Esophagus muscularis mucosa (tissue), 3 donors: ENCODE data around the gene SLC37A1.

Experiments used
- POLR2A ChIP-seq: fragments of 450-650 bp; IDR thresholded peaks from one replicate; pipeline ENCODE4 v1.6.1; 2017; ENCODE audit warnings: antibody characterized with exemption, moderate library complexity, mild to moderate bottlenecking, low read depth
- TF ChIP-seq, protein P1 (sequence below), 3 experiments: fragments of 200-600 bp in 2 of 3; fragments of 450-650 bp in 1 of 3; sonication (generic) in 2 of 3; IDR thresholded peaks; one replicate each; pipeline ENCODE4 v1.5.1; 2017 to 2019; ENCODE audit warnings: antibody characterized with exemption in 3 of 3, mild to moderate bottlenecking in 2 of 3, moderate library complexity in 1 of 3

DNA sequence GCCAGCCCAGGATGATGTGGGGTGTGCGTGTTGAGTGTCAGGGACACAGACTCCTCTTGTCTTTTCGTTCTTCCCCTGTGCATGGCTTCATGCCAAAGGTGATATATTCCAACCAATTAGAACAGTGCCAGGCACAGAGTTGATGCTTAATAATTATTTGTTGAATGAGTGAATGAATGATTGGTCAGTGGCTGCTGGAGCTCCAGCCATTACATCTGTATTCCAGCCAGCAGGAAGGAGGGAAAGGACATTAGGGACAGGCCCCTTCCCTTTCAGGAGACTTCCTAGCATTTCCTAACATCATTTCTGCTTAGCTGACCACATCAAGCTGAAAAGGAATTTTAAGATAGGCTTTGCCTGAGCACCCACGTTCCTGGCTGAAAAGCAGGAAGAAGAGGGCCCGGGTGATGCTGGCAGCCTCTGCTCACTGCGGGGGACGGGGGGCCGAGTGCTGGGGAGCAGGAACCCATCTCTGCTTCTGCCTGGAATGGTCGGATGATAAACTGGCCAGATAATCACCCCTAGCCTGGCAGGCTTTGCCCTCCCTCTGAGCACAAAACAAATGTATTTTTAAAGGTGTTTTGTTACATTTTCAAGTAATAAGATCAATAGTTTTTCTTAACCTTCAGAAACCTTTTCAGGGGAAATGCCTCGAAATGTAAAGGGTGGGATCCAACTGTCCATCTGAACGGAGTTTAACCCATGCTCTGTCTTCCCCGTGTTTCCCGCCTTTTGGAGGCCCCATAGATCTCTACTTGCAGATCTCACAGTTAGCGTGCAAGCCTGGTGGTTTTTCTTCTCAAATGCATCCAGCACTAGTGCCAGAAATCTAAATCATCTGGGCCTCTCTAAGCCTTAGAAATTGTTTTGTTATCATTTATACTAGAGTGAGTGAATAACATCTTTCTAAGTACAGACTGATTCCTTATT lies 39.0 kb downstream of the SLC37A1 start:
- TF ChIP-seq, protein P1, sequence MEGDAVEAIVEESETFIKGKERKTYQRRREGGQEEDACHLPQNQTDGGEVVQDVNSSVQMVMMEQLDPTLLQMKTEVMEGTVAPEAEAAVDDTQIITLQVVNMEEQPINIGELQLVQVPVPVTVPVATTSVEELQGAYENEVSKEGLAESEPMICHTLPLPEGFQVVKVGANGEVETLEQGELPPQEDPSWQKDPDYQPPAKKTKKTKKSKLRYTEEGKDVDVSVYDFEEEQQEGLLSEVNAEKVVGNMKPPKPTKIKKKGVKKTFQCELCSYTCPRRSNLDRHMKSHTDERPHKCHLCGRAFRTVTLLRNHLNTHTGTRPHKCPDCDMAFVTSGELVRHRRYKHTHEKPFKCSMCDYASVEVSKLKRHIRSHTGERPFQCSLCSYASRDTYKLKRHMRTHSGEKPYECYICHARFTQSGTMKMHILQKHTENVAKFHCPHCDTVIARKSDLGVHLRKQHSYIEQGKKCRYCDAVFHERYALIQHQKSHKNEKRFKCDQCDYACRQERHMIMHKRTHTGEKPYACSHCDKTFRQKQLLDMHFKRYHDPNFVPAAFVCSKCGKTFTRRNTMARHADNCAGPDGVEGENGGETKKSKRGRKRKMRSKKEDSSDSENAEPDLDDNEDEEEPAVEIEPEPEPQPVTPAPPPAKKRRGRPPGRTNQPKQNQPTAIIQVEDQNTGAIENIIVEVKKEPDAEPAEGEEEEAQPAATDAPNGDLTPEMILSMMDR (IDR thresholded peaks at IDR 0.05), result no peak
- TF ChIP-seq POLR2A, result no peak
